ENCODE measurements around the gene PRAMEF11. TPM values are rescaled to one million over a fixed set of nuclear protein-coding genes. Genes with fewer than 3 reads are reported as not detected.

The PRAMEF11 gene
- polyA plus RNA-seq, 1 donor from 2014 or later = not detected

- Histone ChIP-seq H3K9ac (ENCODE audit: low read length) (no peak overlapping the region), H3K27ac (ENCODE audit: low read length) (no peak overlapping the region), H3K9me3 (ENCODE audit: low read length) (no peaks in the 10 kb centered on the region), H3K36me3 (ENCODE audit: insufficient read depth, low read length) (no peaks in the 10 kb centered on the region), H3F3A (ENCODE audit: insufficient read depth, low read length, poor library complexity, severe bottlenecking) (no peaks in the 10 kb centered on the region), H3K4me2 (ENCODE audit: low read length) (no peak overlapping the region), H3K79me2 (replicated peaks; ENCODE audit: insufficient read depth, low read length) (no peaks in the 10 kb centered on the region), H3K27me3 (ENCODE audit: insufficient read depth, low read depth, low read length) (no peaks in the 10 kb centered on the region), H2AFZ (ENCODE audit: low read depth, low read length) (no peak overlapping the region), H3K9me2 (ENCODE audit: insufficient read depth, low read length) (no peaks in the 10 kb centered on the region), H4K20me1 (ENCODE audit: insufficient read depth) (no peaks in the 10 kb centered on the region), H3K4me3 (ENCODE audit: low read length) (no peak overlapping the region)
- TF ChIP-seq TAF1 (IDR thresholded peaks at IDR 0.05; ENCODE audit: low read depth) = no peak
- no peak for TF ChIP-seq MXI1 (conservative IDR thresholded peaks at IDR 0.05; ENCODE audit: poor library complexity, severe bottlenecking)
- TF ChIP-seq EZH2 (IDR thresholded peaks at IDR 0.05; ENCODE audit: borderline replicate concordance, insufficient read depth, low read length, poor library complexity, severe bottlenecking) = no peak
- no peak for TF ChIP-seq CTCF (IDR thresholded peaks at IDR 0.05; ENCODE audit: poor library complexity, severe bottlenecking)
- TF ChIP-seq POLR2AphosphoS5 (IDR thresholded peaks at IDR 0.05) = no peak
- TF ChIP-seq EP300 (conservative IDR thresholded peaks at IDR 0.05; ENCODE audit: poor library complexity, severe bottlenecking) = no peak
- TF ChIP-seq REST (IDR thresholded peaks at IDR 0.05; ENCODE audit: borderline replicate concordance) = no peak
- TF ChIP-seq RAD21 (conservative IDR thresholded peaks at IDR 0.05) = no peak
Measured at GRCh38 chr1:12810691-12811408, 20.4 kb downstream of the PRAMEF11 start.

DNA sequence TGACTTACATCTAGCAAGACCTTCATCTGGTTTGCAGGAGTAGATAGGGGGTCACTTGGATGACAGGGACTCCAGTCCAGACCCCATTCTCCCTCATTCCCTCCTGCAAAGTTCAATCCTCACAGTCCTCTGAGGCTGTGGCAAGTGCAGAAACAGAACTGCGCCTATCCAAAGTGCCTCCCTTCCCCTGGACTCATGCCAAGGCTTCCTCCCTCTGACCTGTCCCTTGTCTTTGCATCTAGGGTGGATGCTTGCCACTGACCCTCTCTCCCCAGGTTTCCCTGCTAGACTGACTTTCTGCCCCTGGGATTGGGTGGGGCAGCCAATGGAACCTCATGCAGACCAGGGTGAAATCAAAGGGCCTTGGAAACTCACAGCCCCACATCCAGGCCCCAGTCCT is 21.3 kb downstream of the PRAMEF11 start:
- Histone ChIP-seq H3K79me2 (replicated peaks; ENCODE audit: insufficient read depth, low read length) (no peaks in the 10 kb centered on the region), H3K9me2 (ENCODE audit: insufficient read depth, low read length) (no peaks in the 10 kb centered on the region), H2AFZ (ENCODE audit: low read depth, low read length) (no peak overlapping the region), H3K36me3 (ENCODE audit: insufficient read depth, low read length) (no peaks in the 10 kb centered on the region), H3K4me3 (ENCODE audit: low read length) (no peak overlapping the region), H3F3A (ENCODE audit: insufficient read depth, low read length, poor library complexity, severe bottlenecking) (no peaks in the 10 kb centered on the region), H3K9ac (ENCODE audit: low read length) (no peak overlapping the region), H3K27me3 (ENCODE audit: insufficient read depth, low read depth, low read length) (no peaks in the 10 kb centered on the region), H3K4me2 (ENCODE audit: low read length) (no peak overlapping the region), H4K20me1 (ENCODE audit: insufficient read depth) (no peaks in the 10 kb centered on the region), H3K27ac (ENCODE audit: low read length) (no peak overlapping the region), H3K9me3 (ENCODE audit: low read length) (no peaks in the 10 kb centered on the region)
- TF ChIP-seq MXI1 (conservative IDR thresholded peaks at IDR 0.05; ENCODE audit: poor library complexity, severe bottlenecking) (no peak), TAF1 (IDR thresholded peaks at IDR 0.05; ENCODE audit: low read depth) (no peak), RAD21 (conservative IDR thresholded peaks at IDR 0.05) (no peak), REST (IDR thresholded peaks at IDR 0.05; ENCODE audit: borderline replicate concordance) (no peak), POLR2AphosphoS5 (IDR thresholded peaks at IDR 0.05) (no peak), CTCF (IDR thresholded peaks at IDR 0.05; ENCODE audit: poor library complexity, severe bottlenecking) (no peak), EP300 (conservative IDR thresholded peaks at IDR 0.05; ENCODE audit: poor library complexity, severe bottlenecking) (no peak), SMC3 (conservative IDR thresholded peaks at IDR 0.05; ENCODE audit: poor library complexity) (no peak), EZH2 (IDR thresholded peaks at IDR 0.05; ENCODE audit: borderline replicate concordance, insufficient read depth, low read length, poor library complexity, severe bottlenecking) (no peak)
